NCI-H2107 (cell line): ENCODE measurements around the gene NRXN3.

Experiments
- DNase-seq: peaks from one replicate; lab custom pipeline; 2025; lab: John Stamatoyannopoulos, UW

Gene NRXN3

GRCh38 chr14:78242086-78242485 is 71.9 kb downstream of the NRXN3 start:
- no peak for DNase-seq

- no peak for DNase-seq
Measured at GRCh38 chr14:78243187-78243586, 73.0 kb downstream of the NRXN3 start.

GRCh38 chr14:78245238-78245637 is 75.1 kb downstream of the NRXN3 start:
- no peak for DNase-seq

GRCh38 chr14:78248501-78249090 is 78.4 kb downstream of the NRXN3 start:
- no peak for DNase-seq

- no peak for DNase-seq
Measured at GRCh38 chr14:78251308-78251707, 81.1 kb downstream of the NRXN3 start.

- DNase-seq = no peak
Measured at GRCh38 chr14:78253986-78254385, 83.8 kb downstream of the NRXN3 start.

- DNase-seq = peak; percentile 97
Measured at GRCh38 chr14:78254911-78255461, 84.8 kb downstream of the NRXN3 start.

GRCh38 chr14:78259831-78260230 is 89.7 kb downstream of the NRXN3 start:
- DNase-seq = no peak

GRCh38 chr14:78278464-78279250 is 108.5 kb downstream of the NRXN3 start:
- peak; percentile 44 for DNase-seq

GRCh38 chr14:78282437-78282836 is 112.3 kb downstream of the NRXN3 start:
- no peak for DNase-seq

- DNase-seq = no peak
Measured at GRCh38 chr14:78286210-78286609, 116.0 kb downstream of the NRXN3 start.

- no peak for DNase-seq
Measured at GRCh38 chr14:78292003-78292402, 121.8 kb downstream of the NRXN3 start.

- DNase-seq = no peak
Measured at GRCh38 chr14:78297858-78298257, 127.7 kb downstream of the NRXN3 start.

GRCh38 chr14:78298298-78298697 is 128.1 kb downstream of the NRXN3 start:
- no peak for DNase-seq

- DNase-seq = no peak
Measured at GRCh38 chr14:78302841-78303240, 132.7 kb downstream of the NRXN3 start.

GRCh38 chr14:78307671-78308070 is 137.5 kb downstream of the NRXN3 start:
- DNase-seq = no peak

GRCh38 chr14:78308079-78308478 is 137.9 kb downstream of the NRXN3 start:
- no peak for DNase-seq

GRCh38 chr14:78310272-78310671 is 140.1 kb downstream of the NRXN3 start:
- no peak for DNase-seq

- DNase-seq = no peak
Measured at GRCh38 chr14:78313499-78313898, 143.3 kb downstream of the NRXN3 start.

GRCh38 chr14:78314484-78314883 is 144.3 kb downstream of the NRXN3 start:
- DNase-seq = no peak

- no peak for DNase-seq
Measured at GRCh38 chr14:78316052-78316451, 145.9 kb downstream of the NRXN3 start.

GRCh38 chr14:78316786-78317185 is 146.6 kb downstream of the NRXN3 start:
- DNase-seq = no peak

GRCh38 chr14:78319406-78319805 is 149.2 kb downstream of the NRXN3 start:
- DNase-seq = no peak
